AG04449 (cell line): Measurements from ENCODE around the gene RELA.
"Not testable (repeated sequence)": the region's sequence is repeated elsewhere in the genome, so short reads cannot be mapped to it uniquely, and the experiment has no call there.

Experiments used
- CTCF ChIA-PET: fragments of 350-600 bp; formaldehyde crosslinking; extraction: SDS; loops from one replicate; lab custom pipeline; 2021; ENCODE audit warnings: antibody characterized with exemption; lab: Yijun Ruan, JAX
- POLR2A ChIA-PET: fragments of 400-600, 350-600 bp; formaldehyde crosslinking; extraction: SDS; loops from one replicate; lab custom pipeline; 2020; ENCODE audit warnings: antibody characterized with exemption, inconsistent platforms; lab: Yijun Ruan, JAX
- DNase-seq: peaks from one replicate; pipeline ENCODE4 v3.0.0-alpha.2; 2010; ENCODE audit warnings: low read depth, low spot score
- H3K4me3 ChIP-seq: 2 replicates; pipeline ENCODE4 v1.5.1; 2011; ENCODE audit warnings: low read depth, mild to moderate bottlenecking, control low read depth, low read length
- CTCF ChIP-seq: IDR thresholded peaks from one replicate; pipeline ENCODE4 v1.5.1; 2011; ENCODE audit warnings: mild to moderate bottlenecking, moderate library complexity, low read length, control low read depth, inconsistent platforms; ENCODE audit not compliant: insufficient read depth; ENCODE audit errors: missing control alignments

RELA gene

GRCh38 chr11:65706303-65706763 lies 43.6 kb upstream of the RELA start:
- CTCF ChIA-PET = interaction anchor here (0.6 to 9.5 kb wide), 31 partner anchors 8 to 339 kb away, joined by 3 to 170 read pairs (median 5); partner anchors contain the start of gene EFEMP2
- DNase-seq, POLR2A ChIA-PET: not testable (repeated sequence)

GRCh38 chr11:65703846-65704245 lies 41.1 kb upstream of the RELA start:
- TF ChIP-seq CTCF = no peak
- POLR2A ChIA-PET = no interaction called here
- no peak overlapping the region for H3K4me3 ChIP-seq
- CTCF ChIA-PET = interaction anchor here (0.6 to 4.6 kb wide), 13 partner anchors 9 to 341 kb away, joined by 3 to 69 read pairs (median 4); no protein-coding TSS in a partner anchor
- no peak for DNase-seq

More at GRCh38 chr11:65706303-65706763, 43.6 kb upstream of the RELA start:
- peak; percentile 33 for TF ChIP-seq CTCF
- not testable (repeated sequence) for H3K4me3 ChIP-seq

GRCh38 chr11:65701686-65702085 lies 39.0 kb upstream of the RELA start:
- ChIA-PET CTCF (interaction anchor here (1.2 to 2.1 kb wide), 2 partner anchors 10 to 80 kb away, joined by 3 to 12 read pairs; partner anchors contain the start of gene KAT5), POLR2A (no interaction called here)
- no peak overlapping the region for H3K4me3 ChIP-seq
- no peak for TF ChIP-seq CTCF
- DNase-seq = no peak

GRCh38 chr11:65700399-65700798 lies 37.7 kb upstream of the RELA start:
- no peak overlapping the region for H3K4me3 ChIP-seq
- ChIA-PET POLR2A (no interaction called here), CTCF (interaction anchor here (0.7 to 1.4 kb wide), 2 partner anchors 11 kb away, joined by 3 read pairs; partner anchors contain the start of gene KAT5)
- no peak for DNase-seq
- no peak for TF ChIP-seq CTCF

GRCh38 chr11:65699306-65699705 lies 36.6 kb upstream of the RELA start:
- TF ChIP-seq CTCF = no peak
- ChIA-PET POLR2A (no interaction called here), CTCF (interaction anchor here (1.4 kb wide), 1 partner anchor 12 kb away, joined by 3 read pairs; the partner anchor contains the start of gene KAT5)
- DNase-seq = no peak
- no peak overlapping the region for H3K4me3 ChIP-seq

- no peak overlapping the region for H3K4me3 ChIP-seq
- ChIA-PET CTCF (no interaction called here), POLR2A (no interaction called here)
- no peak for TF ChIP-seq CTCF
- no peak for DNase-seq
Observed at GRCh38 chr11:65698205-65698604, 35.5 kb upstream of the RELA start.
